K562 (cell line): Measurements from ENCODE around the gene PPM1M. TPM values are rescaled to one million over a fixed set of nuclear protein-coding genes. Genes with fewer than 3 reads are reported as not detected.

Source experiments
- DIDO1 ChIP-seq: fragments of 450-650 bp; IDR thresholded peaks from 2 replicates; pipeline ENCODE4 v1.6.1; 2016; ENCODE audit warnings: low read depth, missing biosample characterization, missing genetic modification characterization
- DMBX1 ChIP-seq: fragments of 250-450 bp; sonication (Bioruptor Pico); IDR thresholded peaks from 2 replicates; pipeline ENCODE4 v1.8.0; 2022; ENCODE audit warnings: inconsistent platforms, mild to moderate bottlenecking, moderate library complexity, borderline replicate concordance
- E2F8 ChIP-seq: fragments of 450-650 bp; IDR thresholded peaks from 2 replicates; pipeline ENCODE4 v1.7.1; 2018; ENCODE audit warnings: mild to moderate bottlenecking, low read depth; ENCODE audit not compliant: partially characterized antibody
- HMGN3 ChIP-seq: IDR thresholded peaks from 2 replicates; pipeline ENCODE4 v1.6.1; 2011; ENCODE audit warnings: borderline replicate concordance, low read depth, mild to moderate bottlenecking, mixed read lengths, low read length; ENCODE audit not compliant: insufficient read length; ENCODE audit errors: extremely low read depth
- SMAD4 ChIP-seq: fragments of 250-450 bp; sonication (Bioruptor Pico); conservative IDR thresholded peaks from 2 replicates; pipeline ENCODE4 v1.8.0; 2021; ENCODE audit warnings: inconsistent platforms, mild to moderate bottlenecking, moderate library complexity
- SUPT5H ChIP-seq: fragments of 450-650 bp; IDR thresholded peaks from 2 replicates; pipeline ENCODE4 v1.6.1; 2016
- ZBTB7A ChIP-seq: IDR thresholded peaks from 2 replicates; pipeline ENCODE4 v1.6.1; 2011; ENCODE audit warnings: low read depth, mild to moderate bottlenecking, low read length, moderate library complexity, borderline replicate concordance; ENCODE audit not compliant: control insufficient read depth
- ZNF224 ChIP-seq: sonication (generic); formaldehyde crosslinking; IDR thresholded peaks from 2 replicates; pipeline ENCODE4 v1.8.0; 2022; ENCODE audit warnings: mild to moderate bottlenecking, missing genetic modification reagents
- ZNF384 ChIP-seq: IDR thresholded peaks from 2 replicates; pipeline ENCODE4 v1.6.1; 2012; ENCODE audit warnings: low read depth, low read length, improper control_type of control experiment
- polyA plus RNA-seq, 8 experiments: library from polyadenylated mRNA; depleted of rRNA in 4 of 8; stranded (reverse) in 5 of 8; unstranded in 3 of 8; fragments of >200 nt; fragmentation: Nextera tagmentation in 2 of 8; fragmentation: Illumina TruSeq in 1 of 8; extraction: Ambion mirVana in 2 of 8; extraction: Trizol in 1 of 8; gene quantifications; 2 replicates each; pipeline versions ENCODE4 v1.2.1 to v1.2.3, GENCODE V29; 2011 to 2014; ENCODE audit warnings: inconsistent platforms in 1 of 8, missing spikeins in 1 of 8
- total RNA-seq, 7 experiments: library from RNA; depleted of rRNA in 6 of 7; stranded (reverse); fragments of >200 nt in 6 of 7; fragmentation: Illumina TruSeq in 2 of 7; extraction: Trizol in 2 of 7; gene quantifications; 2 replicates each; pipeline versions ENCODE4 v1.2.1 to v1.2.3, GENCODE V29; 2011 to 2021; ENCODE audit warnings: low replicate concordance in 1 of 7
- TF ChIP-seq, protein P1 (sequence below): fragments of 450-650 bp; IDR thresholded peaks from 2 replicates; pipeline ENCODE4 v1.6.1; 2018; ENCODE audit warnings: mild to moderate bottlenecking, low read depth; ENCODE audit not compliant: partially characterized antibody
- TF ChIP-seq, protein P2 (sequence below): sonication (generic); formaldehyde crosslinking; IDR thresholded peaks from 2 replicates; pipeline ENCODE4 v1.8.0; 2022; ENCODE audit warnings: missing genetic modification reagents, mild to moderate bottlenecking, moderate library complexity, borderline replicate concordance
- TF ChIP-seq, protein P3 (sequence below): fragments of 450-650 bp; IDR thresholded peaks from 2 replicates; pipeline ENCODE4 v1.6.1; 2016
- TF ChIP-seq, protein P4 (sequence below): fragments of 250-450 bp; sonication (Bioruptor Pico); IDR thresholded peaks from 2 replicates; pipeline ENCODE4 v1.4.0; 2020; ENCODE audit warnings: mild to moderate bottlenecking
- TF ChIP-seq, protein P5 (sequence below): sonication (generic); formaldehyde crosslinking; IDR thresholded peaks from 2 replicates; pipeline ENCODE4 v1.4.0; 2020; ENCODE audit warnings: mild to moderate bottlenecking, missing genetic modification reagents

The PPM1M gene
- total and polyA plus RNA-seq, 9 of the 15 experiments (the other 6 are each of a cell fraction or from before 2014, with no cell fraction given), result 1.4 to 9.2 (median 4.4) TPM

DNA sequence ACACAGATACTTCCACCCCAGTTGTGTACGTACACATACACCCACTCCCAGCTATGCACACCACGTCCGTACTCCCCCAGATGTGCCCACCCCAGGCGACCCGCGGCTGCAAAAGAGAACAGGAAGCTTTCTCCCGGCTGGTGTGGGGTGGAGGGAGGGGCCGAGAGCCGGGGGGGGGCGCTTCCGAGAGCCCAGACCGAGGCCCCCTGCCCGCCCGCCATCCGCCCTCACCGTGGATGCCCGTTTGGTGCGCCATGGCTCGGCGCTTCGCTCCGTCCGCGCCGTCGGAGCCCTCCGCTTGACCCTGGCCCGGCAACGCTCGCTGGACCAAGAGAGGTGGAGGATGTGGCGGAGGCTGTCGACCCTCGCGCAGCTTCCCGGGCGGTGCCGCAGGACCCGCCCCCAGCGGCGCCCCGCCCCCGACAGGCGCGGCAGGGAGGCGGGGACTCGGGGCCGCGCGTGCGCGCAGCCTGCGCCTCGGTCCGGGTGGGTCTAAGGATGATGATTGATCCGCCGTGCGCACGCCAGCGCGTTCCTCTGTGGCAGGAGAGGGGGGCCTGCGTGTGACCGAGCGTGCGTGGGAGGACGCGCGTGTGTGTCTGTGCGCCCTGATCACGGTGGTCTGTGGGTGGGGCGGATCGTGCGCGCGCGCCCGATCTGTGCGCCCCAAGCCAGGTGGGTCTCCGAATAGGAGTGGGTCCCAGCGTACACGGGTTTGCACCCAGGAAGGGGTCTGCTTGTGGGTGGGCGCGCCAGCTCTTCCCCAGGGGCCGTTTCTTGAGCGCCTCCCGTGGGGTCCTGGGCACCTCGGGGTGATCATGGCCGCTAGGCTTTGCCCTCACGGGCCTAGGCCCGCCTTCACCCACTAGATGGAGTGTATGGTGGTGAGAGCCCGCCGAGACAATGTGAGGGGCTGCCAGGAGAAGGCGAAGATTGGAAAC is 6.5 kb upstream of the PPM1M start, which contains the start of gene TWF2 (continued):
- TF ChIP-seq, protein P1, sequence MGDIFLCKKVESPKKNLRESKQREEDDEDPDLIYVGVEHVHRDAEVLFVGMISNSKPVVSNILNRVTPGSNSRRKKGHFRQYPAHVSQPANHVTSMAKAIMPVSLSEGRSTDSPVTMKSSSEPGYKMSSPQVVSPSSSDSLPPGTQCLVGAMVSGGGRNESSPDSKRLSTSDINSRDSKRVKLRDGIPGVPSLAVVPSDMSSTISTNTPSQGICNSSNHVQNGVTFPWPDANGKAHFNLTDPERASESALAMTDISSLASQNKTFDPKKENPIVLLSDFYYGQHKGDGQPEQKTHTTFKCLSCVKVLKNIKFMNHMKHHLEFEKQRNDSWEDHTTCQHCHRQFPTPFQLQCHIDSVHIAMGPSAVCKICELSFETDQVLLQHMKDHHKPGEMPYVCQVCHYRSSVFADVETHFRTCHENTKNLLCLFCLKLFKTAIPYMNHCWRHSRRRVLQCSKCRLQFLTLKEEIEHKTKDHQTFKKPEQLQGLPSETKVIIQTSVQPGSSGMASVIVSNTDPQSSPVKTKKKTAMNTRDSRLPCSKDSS, result no peak
- no peak for TF ChIP-seq ZNF224 (CRISPR knock-in tag)
- peak; percentile 45; the same call in 1 of the 2 replicates for TF ChIP-seq ZBTB7A
- TF ChIP-seq DMBX1 (CRISPR knock-in tag), result no peak
- TF ChIP-seq, protein P2, sequence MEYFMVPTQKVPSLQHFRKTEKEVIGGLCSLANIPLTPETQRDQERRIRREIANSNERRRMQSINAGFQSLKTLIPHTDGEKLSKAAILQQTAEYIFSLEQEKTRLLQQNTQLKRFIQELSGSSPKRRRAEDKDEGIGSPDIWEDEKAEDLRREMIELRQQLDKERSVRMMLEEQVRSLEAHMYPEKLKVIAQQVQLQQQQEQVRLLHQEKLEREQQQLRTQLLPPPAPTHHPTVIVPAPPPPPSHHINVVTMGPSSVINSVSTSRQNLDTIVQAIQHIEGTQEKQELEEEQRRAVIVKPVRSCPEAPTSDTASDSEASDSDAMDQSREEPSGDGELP, result peak; percentile 56; the same call in 1 of the 2 replicates
- TF ChIP-seq, protein P3, sequence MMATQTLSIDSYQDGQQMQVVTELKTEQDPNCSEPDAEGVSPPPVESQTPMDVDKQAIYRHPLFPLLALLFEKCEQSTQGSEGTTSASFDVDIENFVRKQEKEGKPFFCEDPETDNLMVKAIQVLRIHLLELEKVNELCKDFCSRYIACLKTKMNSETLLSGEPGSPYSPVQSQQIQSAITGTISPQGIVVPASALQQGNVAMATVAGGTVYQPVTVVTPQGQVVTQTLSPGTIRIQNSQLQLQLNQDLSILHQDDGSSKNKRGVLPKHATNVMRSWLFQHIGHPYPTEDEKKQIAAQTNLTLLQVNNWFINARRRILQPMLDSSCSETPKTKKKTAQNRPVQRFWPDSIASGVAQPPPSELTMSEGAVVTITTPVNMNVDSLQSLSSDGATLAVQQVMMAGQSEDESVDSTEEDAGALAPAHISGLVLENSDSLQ, result peak; percentile 62
- TF ChIP-seq, protein P4, sequence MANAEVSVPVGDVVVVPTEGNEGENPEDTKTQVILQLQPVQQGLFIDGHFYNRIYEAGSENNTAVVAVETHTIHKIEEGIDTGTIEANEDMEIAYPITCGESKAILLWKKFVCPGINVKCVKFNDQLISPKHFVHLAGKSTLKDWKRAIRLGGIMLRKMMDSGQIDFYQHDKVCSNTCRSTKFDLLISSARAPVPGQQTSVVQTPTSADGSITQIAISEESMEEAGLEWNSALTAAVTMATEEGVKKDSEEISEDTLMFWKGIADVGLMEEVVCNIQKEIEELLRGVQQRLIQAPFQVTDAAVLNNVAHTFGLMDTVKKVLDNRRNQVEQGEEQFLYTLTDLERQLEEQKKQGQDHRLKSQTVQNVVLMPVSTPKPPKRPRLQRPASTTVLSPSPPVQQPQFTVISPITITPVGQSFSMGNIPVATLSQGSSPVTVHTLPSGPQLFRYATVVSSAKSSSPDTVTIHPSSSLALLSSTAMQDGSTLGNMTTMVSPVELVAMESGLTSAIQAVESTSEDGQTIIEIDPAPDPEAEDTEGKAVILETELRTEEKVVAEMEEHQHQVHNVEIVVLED (CRISPR knock-in tag), result peak; percentile 80
- no peak for TF ChIP-seq DIDO1
- TF ChIP-seq SMAD4 (CRISPR knock-in tag), result peak; percentile 61; the same call in 1 of the 2 replicates
- no peak for TF ChIP-seq ZNF384
- no peak for TF ChIP-seq E2F8
- peak; percentile 16 for TF ChIP-seq HMGN3
- TF ChIP-seq, protein P5, sequence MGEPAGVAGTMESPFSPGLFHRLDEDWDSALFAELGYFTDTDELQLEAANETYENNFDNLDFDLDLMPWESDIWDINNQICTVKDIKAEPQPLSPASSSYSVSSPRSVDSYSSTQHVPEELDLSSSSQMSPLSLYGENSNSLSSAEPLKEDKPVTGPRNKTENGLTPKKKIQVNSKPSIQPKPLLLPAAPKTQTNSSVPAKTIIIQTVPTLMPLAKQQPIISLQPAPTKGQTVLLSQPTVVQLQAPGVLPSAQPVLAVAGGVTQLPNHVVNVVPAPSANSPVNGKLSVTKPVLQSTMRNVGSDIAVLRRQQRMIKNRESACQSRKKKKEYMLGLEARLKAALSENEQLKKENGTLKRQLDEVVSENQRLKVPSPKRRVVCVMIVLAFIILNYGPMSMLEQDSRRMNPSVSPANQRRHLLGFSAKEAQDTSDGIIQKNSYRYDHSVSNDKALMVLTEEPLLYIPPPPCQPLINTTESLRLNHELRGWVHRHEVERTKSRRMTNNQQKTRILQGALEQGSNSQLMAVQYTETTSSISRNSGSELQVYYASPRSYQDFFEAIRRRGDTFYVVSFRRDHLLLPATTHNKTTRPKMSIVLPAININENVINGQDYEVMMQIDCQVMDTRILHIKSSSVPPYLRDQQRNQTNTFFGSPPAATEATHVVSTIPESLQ (CRISPR knock-in tag), result no peak
- TF ChIP-seq SUPT5H, result peak; percentile 72
